Thyroid gland (tissue), 4 donors: ENCODE data around the gene RPS15. TPM values are rescaled to one million over a fixed set of nuclear protein-coding genes. Genes with fewer than 3 reads are reported as not detected.

Experiments used
- DNase-seq, 2 donors: peaks; one replicate each; pipeline ENCODE4 v3.0.0-alpha.2; 2019
- H3K27ac ChIP-seq, 3 donors: fragments of 200-600 bp; sonication (generic); 1 replicate in 2 of 3; 2 replicates in 1 of 3; pipeline ENCODE4 v1.5.1; 2016 to 2019; ENCODE audit warnings: mild to moderate bottlenecking in 1 of 3, moderate library complexity in 1 of 3
- H3K27me3 ChIP-seq: fragments of 200-600 bp; sonication (generic); one replicate; pipeline ENCODE4 v1.5.1; 2019
- H3K36me3 ChIP-seq, 2 donors: fragments of 200-600 bp; sonication (generic); one replicate each; pipeline ENCODE4 v1.5.1; 2016 to 2019
- H3K4me1 ChIP-seq, 2 donors: fragments of 200-600 bp; sonication (generic); one replicate each; pipeline ENCODE4 v1.5.1; 2017 to 2019
- H3K4me3 ChIP-seq, 3 donors: fragments of 200-600 bp; sonication (generic); replicated peaks in 1 of 3; 1 replicate in 2 of 3; 2 replicates in 1 of 3; pipeline ENCODE4 v1.5.1; 2016; ENCODE audit warnings: mild to moderate bottlenecking in 1 of 3
- H3K9me3 ChIP-seq: fragments of 200-600 bp; sonication (generic); one replicate; pipeline ENCODE4 v1.5.1; 2017
- POLR2A ChIP-seq, 2 donors: fragments of 450-650 bp; IDR thresholded peaks; one replicate each; pipeline ENCODE4 v1.6.1; 2017; ENCODE audit warnings: antibody characterized with exemption in 2 of 2, mild to moderate bottlenecking in 2 of 2, moderate library complexity in 1 of 2
- WGBS, 2 donors: methylation state at CpG; one replicate each; pipeline ENCODE4 v1.1.5; 2017; 5-methylcytosine and 5-hydroxymethylcytosine counted together
- intact Hi-C: fragments of 100-400 bp; cut with DNase I; formaldehyde crosslinking; loops from one replicate; pipeline ENCODE4 v1.15.1; 2023
- total RNA-seq, 4 donors: library from RNA; depleted of rRNA; stranded (reverse); fragments of >200 nt; gene quantifications; one replicate each; pipeline ENCODE4 v1.2.3, GENCODE V29; 2016
- TF ChIP-seq, protein P1 (sequence below), 6 experiments: fragments of 200-600 bp in 3 of 6; fragments of 450-650 bp in 3 of 6; sonication (generic) in 3 of 6; IDR thresholded peaks; one replicate each; pipeline ENCODE4 v1.5.1; 2016 to 2019; ENCODE audit warnings: antibody characterized with exemption in 6 of 6, mild to moderate bottlenecking in 2 of 6, inconsistent platforms in 1 of 6, moderate library complexity in 1 of 6

The RPS15 gene
- total RNA-seq, 4 donors from 2014 or later: 1,760 to 2,977 (median 2,488) TPM

DNA sequence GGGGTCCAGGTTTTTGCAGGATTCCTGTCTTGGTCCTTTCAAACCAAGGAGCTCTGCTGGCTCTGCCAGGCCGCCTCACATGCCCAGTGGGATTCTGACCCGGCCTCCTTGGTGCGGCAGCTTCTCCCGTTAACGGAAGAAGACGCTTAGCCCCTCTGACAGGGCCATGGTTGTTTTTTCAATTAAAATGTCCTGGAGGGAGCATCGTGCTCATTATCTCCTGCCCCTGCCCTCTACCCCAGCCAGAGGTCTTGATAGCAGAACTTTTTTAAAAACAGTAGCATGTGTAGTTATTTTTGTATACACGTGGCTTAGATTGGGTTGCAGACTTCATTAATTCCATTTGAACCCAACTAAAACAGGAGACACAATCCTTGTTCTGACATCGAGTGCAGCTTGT, 11.5 kb upstream of the RPS15 start:
- TF ChIP-seq, protein P1, sequence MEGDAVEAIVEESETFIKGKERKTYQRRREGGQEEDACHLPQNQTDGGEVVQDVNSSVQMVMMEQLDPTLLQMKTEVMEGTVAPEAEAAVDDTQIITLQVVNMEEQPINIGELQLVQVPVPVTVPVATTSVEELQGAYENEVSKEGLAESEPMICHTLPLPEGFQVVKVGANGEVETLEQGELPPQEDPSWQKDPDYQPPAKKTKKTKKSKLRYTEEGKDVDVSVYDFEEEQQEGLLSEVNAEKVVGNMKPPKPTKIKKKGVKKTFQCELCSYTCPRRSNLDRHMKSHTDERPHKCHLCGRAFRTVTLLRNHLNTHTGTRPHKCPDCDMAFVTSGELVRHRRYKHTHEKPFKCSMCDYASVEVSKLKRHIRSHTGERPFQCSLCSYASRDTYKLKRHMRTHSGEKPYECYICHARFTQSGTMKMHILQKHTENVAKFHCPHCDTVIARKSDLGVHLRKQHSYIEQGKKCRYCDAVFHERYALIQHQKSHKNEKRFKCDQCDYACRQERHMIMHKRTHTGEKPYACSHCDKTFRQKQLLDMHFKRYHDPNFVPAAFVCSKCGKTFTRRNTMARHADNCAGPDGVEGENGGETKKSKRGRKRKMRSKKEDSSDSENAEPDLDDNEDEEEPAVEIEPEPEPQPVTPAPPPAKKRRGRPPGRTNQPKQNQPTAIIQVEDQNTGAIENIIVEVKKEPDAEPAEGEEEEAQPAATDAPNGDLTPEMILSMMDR (IDR thresholded peaks at IDR 0.05): no peak
- no peak for TF ChIP-seq POLR2A (IDR thresholded peaks at IDR 0.05)
- intact Hi-C loops: no loop called here
- 87 to 88% methylated on average over 9 of the region's 9 CpGs for WGBS, 2 donors
- Histone ChIP-seq H3K27ac (no peak overlapping the region), H3K36me3 (peaks cover 58 to 63% of the 10 kb centered on the region in 2 donors), H3K4me1 (no peaks in the 10 kb centered on the region), H3K9me3 (no peaks in the 10 kb centered on the region), H3K27me3 (no peaks in the 10 kb centered on the region), H3K4me3 (no peak overlapping the region)
- DNase-seq: no peak

DNA sequence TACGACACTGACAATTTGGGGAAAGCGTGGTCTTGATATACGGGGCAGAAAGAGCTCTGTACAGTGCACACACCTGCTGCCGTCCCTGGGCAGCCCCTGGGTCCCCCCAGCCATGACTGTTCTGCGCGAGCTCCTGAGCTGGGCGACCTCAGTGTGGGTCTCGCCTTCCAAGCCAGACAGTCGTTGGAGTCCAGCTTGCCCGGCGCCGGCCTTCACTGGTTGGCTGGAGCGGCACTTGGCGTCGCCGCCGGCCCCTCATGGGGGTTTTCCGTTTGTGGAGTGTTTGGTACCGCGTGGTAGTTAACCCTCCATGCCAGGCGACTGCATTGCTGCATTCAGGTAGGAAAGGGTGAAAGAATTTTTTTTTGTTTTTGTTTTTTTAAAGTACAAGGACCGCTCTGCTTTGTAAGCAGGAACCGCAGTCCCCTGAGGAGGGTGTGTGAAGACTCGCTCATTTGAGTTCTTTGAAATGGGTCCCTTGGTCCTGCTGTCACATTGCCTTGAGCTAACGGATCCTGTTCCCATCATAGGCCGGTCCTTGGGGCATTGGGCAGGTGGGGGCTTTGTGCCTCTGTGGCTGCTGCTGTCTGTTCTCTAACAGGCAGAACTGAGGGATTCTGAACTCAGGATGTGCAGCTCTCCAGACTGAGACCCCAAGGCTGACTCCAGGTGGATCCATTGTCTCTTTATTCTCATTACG, 10.8 kb upstream of the RPS15 start:
- no peak for TF ChIP-seq POLR2A (IDR thresholded peaks at IDR 0.05)
- TF ChIP-seq, protein P1 (IDR thresholded peaks at IDR 0.05): no peak
- WGBS, 2 donors: 90% methylated on average over 21 to 27 of the region's 27 CpGs
- Histone ChIP-seq H3K27me3 (no peaks in the 10 kb centered on the region), H3K27ac (no peak overlapping the region), H3K9me3 (no peaks in the 10 kb centered on the region), H3K4me3 (no peak overlapping the region), H3K4me1 (no peaks in the 10 kb centered on the region), H3K36me3 (peaks cover 58 to 63% of the 10 kb centered on the region in 2 donors)
- intact Hi-C loops: no loop called here
- DNase-seq: no peak

DNA sequence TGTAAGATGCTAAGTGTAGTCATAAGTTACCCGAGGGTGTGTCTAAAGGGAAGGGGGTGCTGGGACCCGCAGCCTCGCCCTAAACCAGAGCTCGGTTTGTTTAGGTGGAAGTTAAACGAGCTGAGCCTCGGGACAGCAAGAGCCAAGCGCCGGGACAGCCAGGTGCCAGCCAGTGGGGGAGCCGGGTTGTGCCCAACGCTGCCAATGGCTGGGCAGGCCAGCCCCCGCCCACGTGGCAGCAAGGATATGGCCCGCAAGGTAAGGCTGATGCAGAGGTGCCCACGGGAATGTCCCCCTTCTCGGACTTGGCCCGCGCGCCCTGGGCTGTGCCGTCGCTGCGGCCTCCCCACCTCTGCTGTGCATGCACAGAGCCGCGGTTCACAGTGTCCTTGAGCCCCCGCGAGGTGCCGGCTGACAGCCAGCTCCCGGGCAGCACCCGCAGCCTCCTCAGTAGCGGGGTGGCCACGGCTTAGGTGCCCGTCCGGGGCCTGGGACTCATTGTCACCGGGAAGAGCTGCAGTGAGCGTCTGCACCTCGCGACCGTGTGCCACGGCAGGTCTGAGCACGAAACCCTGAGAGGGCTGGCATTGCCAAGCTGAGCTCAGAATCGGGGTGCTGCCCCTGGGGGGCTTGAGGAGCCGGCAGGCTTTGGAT, 9.3 kb upstream of the RPS15 start:
- Histone ChIP-seq H3K36me3 (peaks cover 59 to 63% of the 10 kb centered on the region in 2 donors), H3K9me3 (no peaks in the 10 kb centered on the region), H3K27ac (no peak overlapping the region), H3K4me3 (no peak overlapping the region), H3K27me3 (no peaks in the 10 kb centered on the region), H3K4me1 (no peaks in the 10 kb centered on the region)
- 88 to 92% methylated on average over 22 of the region's 41 CpGs for WGBS, 2 donors
- no peak for TF ChIP-seq POLR2A (IDR thresholded peaks at IDR 0.05)
- TF ChIP-seq, protein P1 (IDR thresholded peaks at IDR 0.05): no peak
- DNase-seq: no peak
- intact Hi-C loops: no loop called here

DNA sequence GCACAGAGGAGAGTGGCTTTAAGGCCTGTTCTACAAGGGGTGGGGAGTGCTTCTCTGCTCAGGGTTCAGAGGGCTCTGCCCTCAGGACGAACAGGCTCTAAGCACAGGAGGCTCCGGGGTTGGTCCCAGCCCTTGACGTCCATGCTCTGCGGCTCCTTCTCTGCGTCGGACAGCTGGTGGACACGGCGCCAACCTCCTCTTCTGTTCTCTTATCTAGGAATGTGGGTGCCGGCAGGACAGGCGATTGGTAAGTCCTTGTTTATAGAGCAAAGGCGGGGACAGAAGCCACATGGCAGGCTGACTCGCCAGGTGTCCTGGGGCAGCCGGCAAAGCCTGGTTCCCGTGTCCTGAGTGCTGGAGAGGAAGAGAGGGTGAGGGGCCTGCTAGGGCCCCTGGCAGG, 8.4 kb upstream of the RPS15 start:
- no peak for DNase-seq
- H3K27ac ChIP-seq: no peak overlapping the region
- peaks cover 65 to 67% of the 10 kb centered on the region in 2 donors for H3K36me3 ChIP-seq
- TF ChIP-seq, protein P1 (IDR thresholded peaks at IDR 0.05): no peak
- no peak for TF ChIP-seq POLR2A (IDR thresholded peaks at IDR 0.05)
- intact Hi-C loops: no loop called here
- no peak overlapping the region for H3K4me3 ChIP-seq
- no peaks in the 10 kb centered on the region for H3K27me3 ChIP-seq
- no peaks in the 10 kb centered on the region for H3K9me3 ChIP-seq
- no peaks in the 10 kb centered on the region for H3K4me1 ChIP-seq
- WGBS, 2 donors: 86 to 88% methylated on average over 10 to 13 of the region's 14 CpGs

DNA sequence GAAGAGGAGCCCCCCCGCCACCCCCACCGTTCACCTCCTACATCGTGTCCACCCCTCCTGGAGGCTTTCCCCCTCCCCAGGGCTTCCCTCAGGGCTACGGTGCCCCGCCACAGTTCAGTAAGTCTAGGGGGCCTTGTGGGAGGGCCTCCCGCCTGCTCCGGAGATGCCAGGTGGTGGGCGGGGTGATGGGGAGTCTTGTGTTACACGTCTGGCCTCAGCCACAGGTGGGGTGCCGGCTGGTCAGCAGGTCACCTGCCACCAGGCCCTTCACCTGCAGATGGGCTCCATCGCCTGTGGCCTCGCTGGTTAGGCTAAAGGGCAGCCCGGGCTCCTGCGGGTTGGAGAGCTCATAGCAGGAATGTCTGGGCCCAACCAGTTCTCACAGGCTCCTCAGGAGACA, 8.0 kb upstream of the RPS15 start:
- H3K27ac ChIP-seq: no peak overlapping the region
- TF ChIP-seq, protein P1 (IDR thresholded peaks at IDR 0.05): no peak
- WGBS, 2 donors: 88 to 91% methylated on average over 8 to 13 of the region's 14 CpGs
- no peaks in the 10 kb centered on the region for H3K9me3 ChIP-seq
- H3K36me3 ChIP-seq: peaks cover 61 to 65% of the 10 kb centered on the region in 2 donors
- H3K27me3 ChIP-seq: no peaks in the 10 kb centered on the region
- no peak overlapping the region for H3K4me3 ChIP-seq
- intact Hi-C loops: no loop called here
- DNase-seq: no peak
- no peaks in the 10 kb centered on the region for H3K4me1 ChIP-seq
